Cardiac fibroblast (primary cell): ENCODE results near the gene ARHGDIB.
A peak's percentile ranks its signal among the peaks of the same experiment; 100 is the strongest.

ENCODE experiments used
- DNase-seq, 2 donors: peaks; one replicate each; pipeline versions ENCODE4 v3.0.0 to v3.0.0-alpha.2; 2010; ENCODE audit warnings: low read depth in 2 of 2
- H3K4me3 ChIP-seq, 2 donors: replicated peaks in 1 of 2; 1 replicate in 1 of 2; 2 replicates in 1 of 2; pipeline ENCODE4 v1.5.1; 2011; ENCODE audit warnings: low read depth in 2 of 2, low read length in 2 of 2, mild to moderate bottlenecking in 2 of 2, moderate library complexity in 1 of 2
- CTCF ChIP-seq: IDR thresholded peaks from one replicate; pipeline ENCODE4 v1.5.1; 2011; ENCODE audit warnings: low read depth, mild to moderate bottlenecking, low read length, inconsistent platforms

ARHGDIB gene

GRCh38 chr12:14975457-14975856 is 14.1 kb upstream of the ARHGDIB start:
- no peak for TF ChIP-seq CTCF
- no peak overlapping the region for H3K4me3 ChIP-seq
- DNase-seq: no peak

GRCh38 chr12:14974633-14975032 is 13.2 kb upstream of the ARHGDIB start:
- no peak for TF ChIP-seq CTCF
- DNase-seq: no peak
- H3K4me3 ChIP-seq: no peak overlapping the region

GRCh38 chr12:14972816-14973215 is 11.4 kb upstream of the ARHGDIB start, which contains the start of gene PDE6H:
Gene PDE6H (plus strand): TSS chr12:14973042. CDS start chr12:14978013, 4,971 bp downstream.
- no peak for TF ChIP-seq CTCF
- H3K4me3 ChIP-seq: no peak within 1 kb of the TSS
- DNase-seq: no peak

DNA sequence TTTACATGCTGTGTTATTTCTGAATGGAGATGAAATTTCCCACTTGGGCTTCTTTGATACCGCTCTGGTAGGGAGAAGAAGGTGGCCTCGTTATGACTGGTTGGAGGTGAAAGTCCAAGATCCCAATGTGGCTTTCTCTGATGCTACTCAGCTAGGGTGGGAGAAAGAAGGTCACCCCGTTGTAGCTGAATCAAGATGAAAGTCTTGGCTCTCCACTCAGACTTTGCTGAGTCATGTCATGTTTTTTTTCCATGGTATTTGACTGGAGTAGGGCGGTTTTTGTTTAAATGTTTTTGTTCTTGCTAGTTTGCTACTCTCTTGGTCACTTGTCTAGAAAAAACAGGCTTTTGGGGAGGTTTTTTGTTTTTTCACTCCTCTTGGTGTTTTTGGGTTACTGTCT is 9.1 kb upstream of the ARHGDIB start:
- no peak overlapping the region for H3K4me3 ChIP-seq
- no peak for TF ChIP-seq CTCF
- peak in 1 of 2 donors; percentile 54 for DNase-seq

GRCh38 chr12:14968478-14968877 is 7.1 kb upstream of the ARHGDIB start:
- TF ChIP-seq CTCF: no peak
- DNase-seq: no peak
- H3K4me3 ChIP-seq: no peak overlapping the region

GRCh38 chr12:14965221-14965620 is 3.8 kb upstream of the ARHGDIB start:
- DNase-seq: no peak
- no peak overlapping the region for H3K4me3 ChIP-seq
- no peak for TF ChIP-seq CTCF

DNA sequence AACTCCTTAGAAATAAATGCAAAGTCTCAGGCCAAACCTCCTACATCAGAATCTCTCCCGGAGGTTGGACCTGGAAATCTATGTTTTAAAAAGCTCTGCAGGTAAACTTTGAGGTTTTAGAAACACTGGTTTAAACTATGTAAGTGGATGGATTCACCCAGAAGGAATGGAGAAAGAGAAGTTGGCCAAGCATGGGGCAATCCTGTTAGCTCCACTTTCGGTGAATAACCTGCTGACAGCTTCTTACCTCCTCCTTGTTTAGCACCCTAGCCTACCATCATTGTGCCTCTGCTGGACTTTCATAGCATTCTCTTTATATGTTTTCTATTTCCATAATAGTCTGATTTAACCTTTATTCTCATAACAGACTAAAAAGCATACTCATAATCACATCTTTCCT is 3.0 kb upstream of the ARHGDIB start:
- no peak for DNase-seq
- H3K4me3 ChIP-seq: no peak overlapping the region
- no peak for TF ChIP-seq CTCF
